ENCODE measurements around the gene FABP7. TPM values are rescaled to one million over a fixed set of nuclear protein-coding genes. Genes with fewer than 3 reads are reported as not detected.

FABP7 gene
- total and polyA plus RNA-seq, 2 of the 13 experiments (the other 11 are each of a cell fraction or from before 2014, with no cell fraction given), result not detected

GRCh38 chr6:122798099-122798641 lies 18.7 kb downstream of the FABP7 start (continued):
- TF ChIP-seq ZNF549 (CRISPR knock-in tag; IDR thresholded peaks at IDR 0.05) (no peak), ZNF772 (CRISPR knock-in tag; IDR thresholded peaks at IDR 0.05) (peak; percentile 90; the same call in 1 of the 2 replicates), KAT2B (IDR thresholded peaks at IDR 0.05; ENCODE audit: borderline replicate concordance, low read depth, low read length) (no peak), BORCS8-MEF2B (CRISPR knock-in tag; IDR thresholded peaks at IDR 0.05) (no peak), HOXA3 (CRISPR knock-in tag; IDR thresholded peaks at IDR 0.05) (peak; percentile 68), AGO2 (optimal IDR thresholded peaks at IDR 0.05; ENCODE audit: low read depth, low read length) (no peak), ZNF816 (CRISPR knock-in tag; IDR thresholded peaks at IDR 0.05; ENCODE audit: borderline replicate concordance) (no peak), ZNF44 (CRISPR knock-in tag; IDR thresholded peaks at IDR 0.05) (no peak), ZNF512B (CRISPR knock-in tag; IDR thresholded peaks at IDR 0.05; ENCODE audit: borderline replicate concordance) (no peak), SRY (CRISPR knock-in tag; IDR thresholded peaks at IDR 0.05) (no peak), FOXC1 (CRISPR knock-in tag; IDR thresholded peaks at IDR 0.05; ENCODE audit: borderline replicate concordance) (peak; percentile 58; the same call in 1 of the 2 replicates), TERF1 (CRISPR knock-in tag; IDR thresholded peaks at IDR 0.05) (no peak), ZMYM4 (CRISPR knock-in tag; IDR thresholded peaks at IDR 0.05) (peak; percentile 95), NBN (conservative IDR thresholded peaks at IDR 0.05) (no peak), YY1 (IDR thresholded peaks at IDR 0.05; ENCODE audit: insufficient read depth, insufficient replicate concordance, low read depth, low read length) (no peak), ZNF709 (CRISPR knock-in tag; IDR thresholded peaks at IDR 0.05) (no peak)
- TF ChIP-seq, protein P1, sequence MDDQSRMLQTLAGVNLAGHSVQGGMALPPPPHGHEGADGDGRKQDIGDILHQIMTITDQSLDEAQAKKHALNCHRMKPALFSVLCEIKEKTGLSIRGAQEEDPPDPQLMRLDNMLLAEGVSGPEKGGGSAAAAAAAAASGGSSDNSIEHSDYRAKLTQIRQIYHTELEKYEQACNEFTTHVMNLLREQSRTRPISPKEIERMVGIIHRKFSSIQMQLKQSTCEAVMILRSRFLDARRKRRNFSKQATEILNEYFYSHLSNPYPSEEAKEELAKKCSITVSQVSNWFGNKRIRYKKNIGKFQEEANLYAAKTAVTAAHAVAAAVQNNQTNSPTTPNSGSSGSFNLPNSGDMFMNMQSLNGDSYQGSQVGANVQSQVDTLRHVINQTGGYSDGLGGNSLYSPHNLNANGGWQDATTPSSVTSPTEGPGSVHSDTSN (CRISPR knock-in tag; IDR thresholded peaks at IDR 0.05; ENCODE audit: borderline replicate concordance), result no peak
- TF ChIP-seq, protein P2, sequence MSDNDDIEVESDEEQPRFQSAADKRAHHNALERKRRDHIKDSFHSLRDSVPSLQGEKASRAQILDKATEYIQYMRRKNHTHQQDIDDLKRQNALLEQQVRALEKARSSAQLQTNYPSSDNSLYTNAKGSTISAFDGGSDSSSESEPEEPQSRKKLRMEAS (IDR thresholded peaks at IDR 0.05), result peak; percentile 57; the same call in 1 of the 2 replicates
- TF ChIP-seq, protein P3, sequence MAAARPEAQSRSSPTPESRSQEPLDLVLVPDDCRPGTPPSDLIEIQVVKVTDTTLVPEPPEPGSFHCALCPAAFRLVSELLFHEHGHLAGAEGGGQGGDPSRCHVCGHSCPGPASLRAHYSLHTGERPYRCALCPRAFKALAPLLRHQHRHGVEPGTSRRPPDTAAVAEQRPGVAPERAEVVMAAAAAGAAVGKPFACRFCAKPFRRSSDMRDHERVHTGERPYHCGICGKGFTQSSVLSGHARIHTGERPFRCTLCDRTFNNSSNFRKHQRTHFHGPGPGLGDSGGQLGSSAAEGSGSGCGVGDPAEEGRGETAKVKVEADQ (CRISPR knock-in tag; IDR thresholded peaks at IDR 0.05; ENCODE audit: borderline replicate concordance), result no peak
- TF ChIP-seq, protein P4, sequence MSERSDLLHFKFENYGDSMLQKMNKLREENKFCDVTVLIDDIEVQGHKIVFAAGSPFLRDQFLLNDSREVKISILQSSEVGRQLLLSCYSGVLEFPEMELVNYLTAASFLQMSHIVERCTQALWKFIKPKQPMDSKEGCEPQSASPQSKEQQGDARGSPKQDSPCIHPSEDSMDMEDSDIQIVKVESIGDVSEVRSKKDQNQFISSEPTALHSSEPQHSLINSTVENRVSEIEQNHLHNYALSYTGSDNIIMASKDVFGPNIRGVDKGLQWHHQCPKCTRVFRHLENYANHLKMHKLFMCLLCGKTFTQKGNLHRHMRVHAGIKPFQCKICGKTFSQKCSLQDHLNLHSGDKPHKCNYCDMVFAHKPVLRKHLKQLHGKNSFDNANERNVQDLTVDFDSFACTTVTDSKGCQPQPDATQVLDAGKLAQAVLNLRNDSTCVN (CRISPR knock-in tag; IDR thresholded peaks at IDR 0.05; ENCODE audit: borderline replicate concordance), result no peak
- TF ChIP-seq, protein P5, sequence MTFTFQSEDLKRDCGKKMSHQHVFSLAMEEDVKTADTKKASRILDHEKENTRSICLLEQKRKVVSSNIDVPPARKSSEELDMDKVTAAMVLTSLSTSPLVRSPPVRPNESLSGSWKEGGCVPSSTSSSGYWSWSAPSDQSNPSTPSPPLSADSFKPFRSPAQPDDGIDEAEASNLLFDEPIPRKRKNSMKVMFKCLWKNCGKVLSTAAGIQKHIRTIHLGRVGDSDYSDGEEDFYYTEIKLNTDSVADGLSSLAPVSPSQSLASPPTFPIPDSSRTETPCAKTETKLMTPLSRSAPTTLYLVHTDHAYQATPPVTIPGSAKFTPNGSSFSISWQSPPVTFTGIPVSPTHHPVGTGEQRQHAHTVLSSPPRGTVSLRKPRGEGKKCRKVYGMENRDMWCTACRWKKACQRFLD (CRISPR knock-in tag; IDR thresholded peaks at IDR 0.05; ENCODE audit: borderline replicate concordance), result no peak
